Lower lobe of right lung (tissue), 2 donors: ENCODE measurements around the gene NAA25. TPM values are rescaled to one million over a fixed set of nuclear protein-coding genes. Genes with fewer than 3 reads are reported as not detected.

Experiments used
- ATAC-seq, 2 donors: fragments of 200-7000 bp; cut with Tn5 transposase; one replicate each; pipeline ENCODE4 v1.9.1; 2020 to 2022; ENCODE audit warnings: mild to moderate bottlenecking in 2 of 2, moderate library complexity in 2 of 2
- DNase-seq: peaks from one replicate; pipeline ENCODE4 v3.0.0-alpha.2; 2020
- H3K27ac ChIP-seq: fragments of 200-600 bp; one replicate; pipeline ENCODE4 v1.8.0; 2022
- H3K27me3 ChIP-seq: fragments of 200-600 bp; one replicate; pipeline ENCODE4 v1.8.0; 2022; ENCODE audit warnings: low read depth
- H3K36me3 ChIP-seq: fragments of 200-600 bp; one replicate; pipeline ENCODE4 v1.8.0; 2022; ENCODE audit warnings: mild to moderate bottlenecking
- H3K4me1 ChIP-seq: fragments of 200-600 bp; one replicate; pipeline ENCODE4 v1.8.0; 2022
- H3K4me3 ChIP-seq: fragments of 200-600 bp; one replicate; pipeline ENCODE4 v1.8.0; 2022; ENCODE audit warnings: mild to moderate bottlenecking
- H3K9me3 ChIP-seq: fragments of 200-600 bp; one replicate; pipeline ENCODE4 v1.8.0; 2022
- CTCF ChIP-seq: fragments of 200-600 bp; IDR thresholded peaks from one replicate; pipeline ENCODE4 v1.8.0; 2022; ENCODE audit warnings: antibody characterized with exemption, mild to moderate bottlenecking
- intact Hi-C: fragments of 100-400 bp; cut with DNase I; formaldehyde crosslinking; loops from one replicate; pipeline ENCODE4 v1.11.0; 2022
- microRNA-seq: library from miRNA; unstranded; fragments of <30 nt; microRNA quantifications from one replicate; pipeline ENCODE4 v1.2.0, GENCODE V29; 2020; ENCODE audit warnings: borderline number of aligned reads
- total RNA-seq: library from RNA; stranded (reverse); fragmentation: NEBNext Ultra II Directional; extraction: Animal tissue kit (Norgen Biotek cat#: 25700); gene quantifications from one replicate; pipeline ENCODE4 v1.2.1, GENCODE V29; 2021
- donor health status: DM: no; HTN: yes; CAD: no; lungs with severe emphysema.

NAA25 gene
- total RNA-seq, 1 donor from 2014 or later = 24.7 TPM

GRCh38 chr12:111981987-111982386, 126.6 kb downstream of the NAA25 start:
- no peak for DNase-seq
- H3K9me3 ChIP-seq = no peaks in the 10 kb centered on the region
- ATAC-seq = no peak
- no peak overlapping the region for H3K27ac ChIP-seq
- no peak overlapping the region for H3K4me3 ChIP-seq
- no peaks in the 10 kb centered on the region for H3K36me3 ChIP-seq
- TF ChIP-seq CTCF = no peak
- intact Hi-C loops = no loop called here
- no peaks in the 10 kb centered on the region for H3K27me3 ChIP-seq
- no peaks in the 10 kb centered on the region for H3K4me1 ChIP-seq

GRCh38 chr12:111980598-111980997, 128.0 kb downstream of the NAA25 start:
- Histone ChIP-seq H3K9me3 (no peaks in the 10 kb centered on the region), H3K27ac (no peak overlapping the region), H3K4me1 (no peaks in the 10 kb centered on the region), H3K36me3 (no peaks in the 10 kb centered on the region), H3K27me3 (no peaks in the 10 kb centered on the region), H3K4me3 (no peak overlapping the region)
- no peak for TF ChIP-seq CTCF
- intact Hi-C loops = no loop called here
- no peak for DNase-seq
- ATAC-seq = no peak

- H3K27ac ChIP-seq = no peak overlapping the region
- no peak overlapping the region for H3K4me3 ChIP-seq
- no peaks in the 10 kb centered on the region for H3K4me1 ChIP-seq
- ATAC-seq = no peak
- intact Hi-C loops = no loop called here
- TF ChIP-seq CTCF = no peak
- H3K9me3 ChIP-seq = no peaks in the 10 kb centered on the region
- H3K27me3 ChIP-seq = no peaks in the 10 kb centered on the region
- no peak for DNase-seq
- no peaks in the 10 kb centered on the region for H3K36me3 ChIP-seq
Measured at GRCh38 chr12:111978545-111978944, 130.0 kb downstream of the NAA25 start.

- no peaks in the 10 kb centered on the region for H3K36me3 ChIP-seq
- H3K4me3 ChIP-seq = no peak overlapping the region
- no peaks in the 10 kb centered on the region for H3K4me1 ChIP-seq
- TF ChIP-seq CTCF = no peak
- ATAC-seq = no peak
- H3K27ac ChIP-seq = no peak overlapping the region
- DNase-seq = no peak
- peaks cover 1% of the 10 kb centered on the region for H3K9me3 ChIP-seq
- intact Hi-C loops = no loop called here
- H3K27me3 ChIP-seq = no peaks in the 10 kb centered on the region
Measured at GRCh38 chr12:111976860-111977259, 131.7 kb downstream of the NAA25 start.

Small RNA genes within 50 kb of the gene (microRNA-seq; reads per million reads assigned to microRNA genes)
- gene MIR3657 = not detected

Other genes with a start within 250 kb of the NAA25 start
- gene TMEM116, start 95.6 kb downstream of the NAA25 start, total RNA-seq = 21.1 TPM
- 152 TPM for gene ERP29, start 95.4 kb downstream of the NAA25 start, total RNA-seq
- 42.5 TPM for gene TRAFD1, start 16.8 kb upstream of the NAA25 start, total RNA-seq